ENCODE results near the gene PNN. TPM values are rescaled to one million over a fixed set of nuclear protein-coding genes. Genes with fewer than 3 reads are reported as not detected.
"Not testable (repeated sequence)": the region's sequence is repeated elsewhere in the genome, so short reads cannot be mapped to it uniquely, and the experiment has no call there.

The PNN gene
- total RNA-seq, 2 experiments from 2014 or later, result 85.3 to 88.8 TPM

- DNase-seq, result no peak
- POLR2A ChIA-PET, result no interaction called here
- peaks cover 18% of the 10 kb centered on the region for H3K4me1 Mint-ChIP-seq (ENCODE audit: low read depth)
Measured at GRCh38 chr14:39217214-39217879, 42.3 kb downstream of the PNN start.

GRCh38 chr14:39218171-39218769 lies 43.2 kb downstream of the PNN start:
- DNase-seq, result no peak
- intact Hi-C loops (cut with micrococcal nuclease), result no loop called here
- Mint-ChIP-seq H3K27ac (peak overlapping the region; percentile 23), H3K9me3 (no peaks in the 10 kb centered on the region), H3K36me3 (no peaks in the 10 kb centered on the region), H3K4me3 (no peak overlapping the region), H3K27me3 (no peaks in the 10 kb centered on the region), H3K4me1 (ENCODE audit: low read depth) (peaks cover 18% of the 10 kb centered on the region)
- POLR2A ChIA-PET, result no interaction called here
- CTCF ChIA-PET, result no interaction called here

More at GRCh38 chr14:39217214-39217879, 42.3 kb downstream of the PNN start:
- intact Hi-C loops (cut with micrococcal nuclease), result no loop called here
- Mint-ChIP-seq H3K27ac (no peak overlapping the region), H3K9me3 (no peaks in the 10 kb centered on the region), H3K27me3 (no peaks in the 10 kb centered on the region), H3K4me3 (no peak overlapping the region), H3K36me3 (no peaks in the 10 kb centered on the region)
- CTCF ChIA-PET, result no interaction called here

- Mint-ChIP-seq H3K9me3 (no peaks in the 10 kb centered on the region), H3K4me1 (ENCODE audit: low read depth) (peaks cover 18% of the 10 kb centered on the region), H3K36me3 (no peaks in the 10 kb centered on the region), H3K27me3 (no peaks in the 10 kb centered on the region), H3K27ac (no peak overlapping the region), H3K4me3 (no peak overlapping the region)
- ChIA-PET CTCF (no interaction called here), POLR2A (no interaction called here)
- DNase-seq, result no peak
- intact Hi-C loops (cut with micrococcal nuclease), result no loop called here
Measured at GRCh38 chr14:39219075-39219499, 44.0 kb downstream of the PNN start.

- intact Hi-C loops (cut with micrococcal nuclease), result not testable (repeated sequence)
Measured at GRCh38 chr14:39220473-39220872, 45.4 kb downstream of the PNN start.

GRCh38 chr14:39228044-39228443 lies 53.0 kb downstream of the PNN start:
- Mint-ChIP-seq H3K9me3 (no peaks in the 10 kb centered on the region), H3K27me3 (no peaks in the 10 kb centered on the region), H3K27ac (peak overlapping the region; percentile 95), H3K4me1 (ENCODE audit: low read depth) (peaks cover 41% of the 10 kb centered on the region), H3K4me3 (no peak overlapping the region), H3K36me3 (no peaks in the 10 kb centered on the region)
- no peak for DNase-seq
- ChIA-PET POLR2A (interaction anchor here (1.8 kb wide), 1 partner anchor 53 kb away, joined by 7 read pairs; the partner anchor contains the start of gene PNN), CTCF (no interaction called here)
- intact Hi-C loops (cut with micrococcal nuclease), result loop anchor here (2.0 kb wide), 1 partner anchor 125 kb away; the partner anchor contains the start of gene SEC23A

More at GRCh38 chr14:39220473-39220872, 45.4 kb downstream of the PNN start:
- DNase-seq, POLR2A ChIA-PET, H3K27me3 Mint-ChIP-seq, H3K27ac Mint-ChIP-seq, H3K9me3 Mint-ChIP-seq, H3K36me3 Mint-ChIP-seq, H3K4me3 Mint-ChIP-seq: not testable (repeated sequence)
- peaks cover 18% of the 10 kb centered on the region for H3K4me1 Mint-ChIP-seq (ENCODE audit: low read depth)
- CTCF ChIA-PET, result interaction anchor here (1.0 kb wide), 1 partner anchor 11 kb away, joined by 4 read pairs; no protein-coding TSS in a partner anchor

GRCh38 chr14:39228509-39229221 lies 53.6 kb downstream of the PNN start:
- Mint-ChIP-seq H3K4me1 (ENCODE audit: low read depth) (peaks cover 43% of the 10 kb centered on the region), H3K36me3 (no peaks in the 10 kb centered on the region), H3K27ac (peak overlapping the region; percentile 95), H3K4me3 (peak overlapping the region; percentile 48), H3K9me3 (no peaks in the 10 kb centered on the region), H3K27me3 (no peaks in the 10 kb centered on the region)
- POLR2A ChIA-PET, result interaction anchor here (1.1 to 1.8 kb wide), 6 partner anchors 38 to 204 kb away, joined by 3 to 16 read pairs (median 8); partner anchors contain the start of genes FBXO33, PNN, SEC23A and TRAPPC6B
- intact Hi-C loops (cut with micrococcal nuclease), result loop anchor here (1.0 to 2.0 kb wide), 8 partner anchors 39 to 204 kb away; partner anchors contain the start of genes FBXO33, GEMIN2, SEC23A and TRAPPC6B
- CTCF ChIA-PET, result interaction anchor here (1.0 to 1.4 kb wide), 2 partner anchors 10 to 40 kb away, joined by 3 to 4 read pairs; no protein-coding TSS in a partner anchor
- DNase-seq, result peak; percentile 63

GRCh38 chr14:39229222-39229543 lies 54.1 kb downstream of the PNN start:
- Mint-ChIP-seq H3K4me1 (ENCODE audit: low read depth) (peaks cover 46% of the 10 kb centered on the region), H3K27me3 (no peaks in the 10 kb centered on the region), H3K9me3 (no peaks in the 10 kb centered on the region), H3K4me3 (peak overlapping the region; percentile 48), H3K36me3 (no peaks in the 10 kb centered on the region), H3K27ac (peak overlapping the region; percentile 95)
- ChIA-PET POLR2A (interaction anchor here (1.0 to 1.8 kb wide), 7 partner anchors 38 to 203 kb away, joined by 3 to 16 read pairs (median 7); partner anchors contain the start of genes FBXO33, PNN, SEC23A and TRAPPC6B), CTCF (interaction anchor here (1.0 to 1.4 kb wide), 2 partner anchors 9 to 40 kb away, joined by 3 to 4 read pairs; no protein-coding TSS in a partner anchor)
- DNase-seq, result peak; percentile 81
- intact Hi-C loops (cut with micrococcal nuclease), result loop anchor here (1.0 to 2.0 kb wide), 8 partner anchors 38 to 203 kb away; partner anchors contain the start of genes FBXO33, GEMIN2, SEC23A and TRAPPC6B

DNA sequence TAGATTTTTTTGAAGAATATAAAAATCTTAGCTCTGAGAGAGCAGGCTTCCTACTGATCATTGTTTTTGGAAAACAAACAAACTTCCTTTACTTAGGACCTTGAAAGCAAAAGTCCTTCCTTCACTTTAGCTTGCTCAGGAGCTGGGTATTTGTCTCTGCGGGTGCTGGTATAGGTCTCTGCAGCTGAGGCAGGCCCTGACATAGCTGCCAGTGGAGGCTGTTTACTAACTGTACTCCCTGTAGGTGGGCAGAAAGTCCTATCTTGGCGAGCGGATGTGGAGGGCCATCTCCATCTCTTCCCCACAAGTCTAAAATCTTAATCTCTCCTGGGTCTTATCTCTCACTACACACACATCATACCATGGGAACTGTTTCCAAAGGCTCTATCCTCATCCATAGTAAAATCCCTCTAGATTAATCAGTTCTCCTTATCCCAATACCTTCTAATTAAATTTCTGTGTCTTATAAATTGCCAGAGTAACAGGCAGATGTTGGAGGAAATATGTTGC lies 54.6 kb downstream of the PNN start:
- DNase-seq, result peak; percentile 16
- peak overlapping the region; percentile 95 for H3K27ac Mint-ChIP-seq
- no peaks in the 10 kb centered on the region for H3K27me3 Mint-ChIP-seq
- no peak overlapping the region for H3K4me3 Mint-ChIP-seq
- H3K36me3 Mint-ChIP-seq, result no peaks in the 10 kb centered on the region
- peaks cover 46% of the 10 kb centered on the region for H3K4me1 Mint-ChIP-seq (ENCODE audit: low read depth)
- no peaks in the 10 kb centered on the region for H3K9me3 Mint-ChIP-seq
- CTCF ChIA-PET, result interaction anchor here (1.0 to 1.4 kb wide), 2 partner anchors 9 to 39 kb away, joined by 3 to 4 read pairs; no protein-coding TSS in a partner anchor
- intact Hi-C loops (cut with micrococcal nuclease), result loop anchor here (1.0 to 5.0 kb wide), 9 partner anchors 38 to 223 kb away; partner anchors contain the start of genes FBXO33, GEMIN2, SEC23A and TRAPPC6B
- POLR2A ChIA-PET, result interaction anchor here (1.0 to 1.8 kb wide), 7 partner anchors 37 to 203 kb away, joined by 3 to 16 read pairs (median 7); partner anchors contain the start of genes FBXO33, PNN, SEC23A and TRAPPC6B

DNA sequence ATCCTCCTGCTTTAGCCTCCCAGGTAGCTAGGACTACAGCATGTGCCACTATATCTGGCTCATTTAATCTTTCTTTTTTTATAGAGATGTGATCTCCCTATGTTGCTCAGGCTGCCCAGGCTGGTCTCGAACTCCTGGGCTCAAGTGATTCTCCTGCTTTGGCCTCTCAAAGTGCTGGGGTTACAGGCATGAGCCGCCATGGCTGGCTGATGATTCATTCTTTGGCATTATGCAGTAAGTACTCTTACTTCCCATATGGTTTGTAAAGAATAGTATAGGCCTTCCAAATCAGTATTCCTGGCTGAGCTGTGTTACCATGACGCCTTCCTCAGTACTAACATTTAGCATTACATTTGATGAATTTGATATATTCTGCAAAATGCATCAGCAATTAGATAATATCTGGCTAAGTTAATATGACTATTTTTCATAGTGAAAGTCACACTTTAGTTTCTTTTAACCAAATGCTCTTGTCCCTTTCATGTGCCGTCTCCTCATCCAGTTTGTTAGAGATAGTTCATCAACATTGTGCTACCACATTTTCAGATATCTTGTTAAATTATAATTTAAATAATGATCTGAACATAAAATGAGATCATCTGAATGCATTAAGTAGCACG lies 55.5 kb downstream of the PNN start:
- Mint-ChIP-seq H3K27me3 (no peaks in the 10 kb centered on the region), H3K9me3 (no peaks in the 10 kb centered on the region), H3K27ac (peak overlapping the region; percentile 81), H3K4me1 (ENCODE audit: low read depth) (peaks cover 46% of the 10 kb centered on the region), H3K4me3 (no peak overlapping the region), H3K36me3 (no peaks in the 10 kb centered on the region)
- CTCF ChIA-PET, result interaction anchor here (0.8 to 2.4 kb wide), 7 partner anchors 60 to 238 kb away, joined by 3 to 14 read pairs (median 4); partner anchors contain the start of gene TRAPPC6B
- POLR2A ChIA-PET, result interaction anchor here (0.6 to 1.8 kb wide), 3 partner anchors 36 to 202 kb away, joined by 3 to 16 read pairs (median 3); partner anchors contain the start of gene FBXO33
- DNase-seq, result peak; percentile 20
- intact Hi-C loops (cut with micrococcal nuclease), result loop anchor here (1.0 to 5.0 kb wide), 4 partner anchors 138 to 239 kb away; no protein-coding TSS in a partner anchor

GRCh38 chr14:39231751-39232553 lies 56.9 kb downstream of the PNN start:
- peak; percentile 46 for DNase-seq
- H3K9me3 Mint-ChIP-seq, H3K27me3 Mint-ChIP-seq, H3K4me3 Mint-ChIP-seq, H3K36me3 Mint-ChIP-seq: not testable (repeated sequence)
- POLR2A ChIA-PET, result interaction anchor here (0.9 to 1.4 kb wide), 3 partner anchors 35 to 39 kb away, joined by 3 to 4 read pairs (median 3); no protein-coding TSS in a partner anchor
- Mint-ChIP-seq H3K4me1 (ENCODE audit: low read depth) (peaks cover 46% of the 10 kb centered on the region), H3K27ac (peak overlapping the region; percentile 65)
- intact Hi-C loops (cut with micrococcal nuclease), result loop anchor here (1.0 to 5.0 kb wide), 4 partner anchors 136 to 237 kb away; no protein-coding TSS in a partner anchor
- CTCF ChIA-PET, result interaction anchor here (0.7 to 2.4 kb wide), 15 partner anchors 11 to 1373 kb away, joined by 3 to 14 read pairs (median 4); no protein-coding TSS in a partner anchor
